RWPE2 (cell line): ENCODE data around the gene MAP3K4.
A peak's percentile ranks its signal among the peaks of the same experiment; 100 is the strongest.

Source experiments
- ATAC-seq: fragments of 200-7000 bp; cut with Tn5 transposase; 3 replicates; pipeline ENCODE4 v1.9.1; 2021; ENCODE audit warnings: low read depth
- DNase-seq: peaks from one replicate; pipeline ENCODE4 v3.0.0-alpha.2; 2020; ENCODE audit warnings: low spot score
- H3K27ac ChIP-seq: fragments of 450-650 bp; 2 replicates; pipeline ENCODE4 v1.5.1; 2017; ENCODE audit warnings: mild to moderate bottlenecking; ENCODE audit not compliant: poor library complexity, severe bottlenecking
- H3K27me3 ChIP-seq: fragments of 250-450 bp; sonication (Bioruptor Pico); 2 replicates; pipeline ENCODE4 v1.5.1; 2021; ENCODE audit warnings: mild to moderate bottlenecking, moderate library complexity; ENCODE audit not compliant: insufficient read depth, poor library complexity, severe bottlenecking
- H3K36me3 ChIP-seq: fragments of 250-450 bp; sonication (Bioruptor Pico); 2 replicates; pipeline ENCODE4 v1.5.1; 2020; ENCODE audit warnings: low read depth, mild to moderate bottlenecking, moderate library complexity
- H3K4me1 ChIP-seq: fragments of 250-450 bp; sonication (Bioruptor Pico); 2 replicates; pipeline ENCODE4 v1.5.1; 2021; ENCODE audit warnings: mild to moderate bottlenecking, moderate library complexity; ENCODE audit not compliant: insufficient read depth, poor library complexity, severe bottlenecking
- H3K4me3 ChIP-seq: fragments of 250-450 bp; sonication (Bioruptor Pico); 2 replicates; pipeline ENCODE4 v1.5.1; 2021; ENCODE audit warnings: mild to moderate bottlenecking, moderate library complexity; ENCODE audit not compliant: severe bottlenecking
- H3K9me3 ChIP-seq: fragments of 250-450 bp; sonication (Bioruptor Pico); 2 replicates; pipeline ENCODE4 v1.5.1; 2021; ENCODE audit warnings: mild to moderate bottlenecking, moderate library complexity; ENCODE audit not compliant: severe bottlenecking
- TF ChIP-seq, protein P1 (sequence below): fragments of 450-650 bp; IDR thresholded peaks from one replicate; pipeline ENCODE4 v1.5.1; 2017; ENCODE audit warnings: mild to moderate bottlenecking, moderate library complexity; ENCODE audit not compliant: poor library complexity, severe bottlenecking

MAP3K4 gene

DNA sequence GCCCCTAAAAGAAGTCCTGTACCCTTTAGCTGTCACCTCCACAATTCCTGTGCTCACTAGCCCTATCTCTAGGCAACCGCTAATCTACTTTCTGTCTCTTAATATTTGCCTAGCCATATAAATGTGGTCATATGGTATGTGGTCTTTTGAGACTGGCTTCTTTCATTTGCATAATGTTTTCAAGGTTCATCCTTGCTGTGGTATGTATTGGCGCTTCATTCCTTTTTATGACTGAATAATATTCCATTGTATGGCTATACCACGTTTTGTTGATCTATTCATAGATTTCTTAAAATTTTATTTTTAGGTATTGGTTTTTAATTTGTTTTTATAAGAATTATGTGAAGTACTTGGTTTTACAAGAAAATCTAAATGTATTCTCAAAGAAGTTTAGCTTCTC, 70.0 kb downstream of the MAP3K4 start:
- ATAC-seq (no peak), DNase-seq (no peak)
- Histone ChIP-seq H3K4me3 (no peak overlapping the region), H3K36me3 (no peaks in the 10 kb centered on the region), H3K9me3 (no peaks in the 10 kb centered on the region), H3K27ac (no peak overlapping the region), H3K27me3 (no peaks in the 10 kb centered on the region), H3K4me1 (peaks cover 15% of the 10 kb centered on the region)
- TF ChIP-seq, protein P1, sequence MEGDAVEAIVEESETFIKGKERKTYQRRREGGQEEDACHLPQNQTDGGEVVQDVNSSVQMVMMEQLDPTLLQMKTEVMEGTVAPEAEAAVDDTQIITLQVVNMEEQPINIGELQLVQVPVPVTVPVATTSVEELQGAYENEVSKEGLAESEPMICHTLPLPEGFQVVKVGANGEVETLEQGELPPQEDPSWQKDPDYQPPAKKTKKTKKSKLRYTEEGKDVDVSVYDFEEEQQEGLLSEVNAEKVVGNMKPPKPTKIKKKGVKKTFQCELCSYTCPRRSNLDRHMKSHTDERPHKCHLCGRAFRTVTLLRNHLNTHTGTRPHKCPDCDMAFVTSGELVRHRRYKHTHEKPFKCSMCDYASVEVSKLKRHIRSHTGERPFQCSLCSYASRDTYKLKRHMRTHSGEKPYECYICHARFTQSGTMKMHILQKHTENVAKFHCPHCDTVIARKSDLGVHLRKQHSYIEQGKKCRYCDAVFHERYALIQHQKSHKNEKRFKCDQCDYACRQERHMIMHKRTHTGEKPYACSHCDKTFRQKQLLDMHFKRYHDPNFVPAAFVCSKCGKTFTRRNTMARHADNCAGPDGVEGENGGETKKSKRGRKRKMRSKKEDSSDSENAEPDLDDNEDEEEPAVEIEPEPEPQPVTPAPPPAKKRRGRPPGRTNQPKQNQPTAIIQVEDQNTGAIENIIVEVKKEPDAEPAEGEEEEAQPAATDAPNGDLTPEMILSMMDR, result no peak

DNA sequence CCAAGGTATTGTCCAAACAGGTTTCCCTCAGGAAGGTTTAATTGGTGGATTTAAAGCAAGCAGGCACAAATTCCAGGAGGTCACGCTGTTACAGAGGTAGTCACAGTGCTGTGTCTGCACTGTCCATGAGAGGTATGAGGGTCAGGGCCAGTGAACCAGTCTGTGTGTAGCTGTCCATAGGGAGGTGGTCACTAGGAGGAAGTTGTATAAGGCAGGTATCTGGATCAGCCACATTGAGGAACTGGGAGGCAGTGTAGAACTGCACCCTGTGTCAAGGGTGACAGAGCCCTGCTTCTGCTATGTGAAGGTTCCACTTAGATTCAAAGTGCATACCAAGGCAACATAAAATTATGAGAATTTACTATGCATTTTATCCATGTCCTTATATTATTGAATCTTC, 73.3 kb downstream of the MAP3K4 start:
- no peaks in the 10 kb centered on the region for H3K9me3 ChIP-seq
- no peaks in the 10 kb centered on the region for H3K36me3 ChIP-seq
- no peak for ATAC-seq
- H3K4me1 ChIP-seq, result peaks cover 4% of the 10 kb centered on the region
- H3K4me3 ChIP-seq, result no peak overlapping the region
- H3K27ac ChIP-seq, result no peak overlapping the region
- DNase-seq, result no peak
- TF ChIP-seq, protein P1, result no peak
- H3K27me3 ChIP-seq, result no peaks in the 10 kb centered on the region

DNA sequence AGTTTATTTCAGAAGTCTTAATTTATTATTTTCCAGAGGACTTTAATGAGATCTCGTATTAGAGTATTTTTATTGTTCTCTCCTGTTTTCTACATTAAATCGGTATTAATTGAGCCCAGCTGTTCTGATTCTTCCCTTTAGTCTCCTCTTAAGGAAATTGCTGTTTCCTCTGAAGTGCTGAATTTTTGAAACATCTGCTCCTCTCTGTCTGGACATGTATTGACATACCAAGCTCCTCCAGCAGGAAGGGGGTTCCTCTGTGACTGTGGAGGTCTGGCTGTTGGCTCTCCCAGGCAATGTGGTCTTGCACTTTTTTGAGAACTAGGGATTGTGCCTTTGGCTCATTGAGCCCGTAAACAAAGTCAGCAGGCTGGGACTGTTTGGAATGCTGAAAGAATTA, 74.9 kb downstream of the MAP3K4 start:
- no peak for DNase-seq
- H3K9me3 ChIP-seq, result no peaks in the 10 kb centered on the region
- TF ChIP-seq, protein P1, result no peak
- H3K36me3 ChIP-seq, result peaks cover 14% of the 10 kb centered on the region
- no peaks in the 10 kb centered on the region for H3K27me3 ChIP-seq
- peaks cover 4% of the 10 kb centered on the region for H3K4me1 ChIP-seq
- no peak overlapping the region for H3K4me3 ChIP-seq
- H3K27ac ChIP-seq, result no peak overlapping the region
- 0 out of 3 replicates have a peak, but pooled peaks have one; percentile 50 for ATAC-seq

DNA sequence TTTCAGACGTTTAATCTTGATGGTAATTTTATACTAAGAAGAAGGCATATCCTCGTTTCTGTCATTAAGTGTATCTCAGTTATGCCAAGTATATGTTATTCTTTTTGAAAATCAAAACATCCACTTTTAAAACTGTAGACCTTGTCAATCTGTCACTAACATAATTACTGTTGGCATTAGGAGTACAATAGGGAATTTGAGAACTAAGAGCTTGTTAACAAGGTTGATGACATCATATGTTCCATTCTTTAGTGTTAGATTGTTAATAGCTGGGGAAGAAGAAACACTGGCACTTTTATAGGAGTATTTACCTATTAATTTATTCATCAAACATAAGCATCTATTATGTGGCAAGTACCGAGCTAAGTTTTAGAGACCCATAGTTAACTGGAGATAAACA, 76.2 kb downstream of the MAP3K4 start:
- Histone ChIP-seq H3K4me3 (no peak overlapping the region), H3K4me1 (peaks cover 4% of the 10 kb centered on the region), H3K9me3 (no peaks in the 10 kb centered on the region), H3K27me3 (no peaks in the 10 kb centered on the region), H3K36me3 (peaks cover 27% of the 10 kb centered on the region), H3K27ac (no peak overlapping the region)
- ATAC-seq (no peak), DNase-seq (no peak)
- TF ChIP-seq, protein P1, result no peak

DNA sequence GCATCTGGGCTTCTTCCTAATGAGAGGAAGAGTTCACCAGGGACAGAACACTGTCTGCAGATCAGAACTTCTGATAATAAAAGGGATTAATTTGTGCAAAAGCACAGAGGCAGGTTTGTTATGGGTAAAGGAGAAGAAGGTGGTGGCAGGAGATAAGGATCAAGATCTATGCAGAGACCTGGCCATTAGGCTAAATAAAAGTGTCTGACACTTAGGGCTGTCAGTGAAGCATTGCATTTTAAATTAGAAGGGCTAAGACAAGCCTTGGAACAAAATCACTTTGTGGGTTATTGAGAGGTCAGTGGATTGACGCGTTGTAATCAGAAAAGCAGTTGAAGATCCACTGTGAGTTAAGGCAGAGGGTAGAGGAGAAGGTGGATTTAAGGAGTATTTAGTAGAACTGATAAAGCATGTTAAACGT, 76.8 kb downstream of the MAP3K4 start:
- DNase-seq (no peak), ATAC-seq (no peak)
- Histone ChIP-seq H3K27me3 (no peaks in the 10 kb centered on the region), H3K4me1 (peaks cover 4% of the 10 kb centered on the region), H3K36me3 (peaks cover 32% of the 10 kb centered on the region), H3K9me3 (no peaks in the 10 kb centered on the region), H3K4me3 (no peak overlapping the region), H3K27ac (no peak overlapping the region)
- TF ChIP-seq, protein P1, result no peak
